SK-N-SH (cell line): ENCODE measurements around the gene SERTAD4. TPM values are rescaled to one million over a fixed set of nuclear protein-coding genes. Genes with fewer than 3 reads are reported as not detected.

Experiments
- CTCF ChIA-PET: fragments of 300-600, 350-600 bp; formaldehyde crosslinking; extraction: SDS; loops from one replicate; lab custom pipeline; 2021; lab: Yijun Ruan, JAX
- POLR2A ChIA-PET: fragments of 350-600 bp; sonication (Branson Sonifier 250); formaldehyde crosslinking; extraction: SDS; loops from one replicate; lab custom pipeline; 2020; ENCODE audit warnings: antibody characterized with exemption, inconsistent platforms; lab: Yijun Ruan, JAX
- DNase-seq: peaks from one replicate; pipeline ENCODE4 v3.0.0; 2012
- H2AFZ ChIP-seq: fragments of 200-600 bp; sonication (generic); 2 replicates; pipeline ENCODE4 v1.8.1; 2016; ENCODE audit warnings: antibody characterized with exemption, mild to moderate bottlenecking, low read depth
- H3F3A ChIP-seq: fragments of 200-600 bp; sonication (generic); replicated peaks from 2 replicates; pipeline ENCODE3; 2016; ENCODE audit warnings: antibody characterized with exemption, mild to moderate bottlenecking; ENCODE audit not compliant: insufficient read depth
- H3K27ac ChIP-seq, 2 experiments: fragments of 200-500 bp in 1 of 2; fragments of 200-600 bp in 1 of 2; sonication (Bioruptor generic) in 1 of 2; sonication (generic), shearing (Covaris generic) in 1 of 2; 2 replicates each; pipeline versions ENCODE4 v1.5.1 to v1.6.1; 2014 to 2016; ENCODE audit warnings: low read depth in 2 of 2, inconsistent platforms in 1 of 2, low read length in 1 of 2, mild to moderate bottlenecking in 1 of 2, mixed read lengths in 1 of 2
- H3K27me3 ChIP-seq: fragments of 200-600 bp; sonication (generic), shearing (Covaris generic); 2 replicates; pipeline ENCODE4 v1.6.1; 2016; ENCODE audit warnings: mixed run types; ENCODE audit not compliant: insufficient read depth
- H3K36me3 ChIP-seq, 2 experiments: fragments of 200-500 bp in 1 of 2; fragments of 200-600 bp in 1 of 2; sonication (Bioruptor generic) in 1 of 2; sonication (generic) in 1 of 2; replicated peaks in 1 of 2; 2 replicates each; pipeline versions ENCODE3 to v1.5.1; 2014 to 2016; ENCODE audit warnings: low read length in 1 of 2, mild to moderate bottlenecking in 1 of 2; ENCODE audit not compliant: insufficient read depth in 2 of 2, control insufficient read depth in 1 of 2
- H3K4me1 ChIP-seq, 2 experiments: fragments of 200-500 bp in 1 of 2; fragments of 200-600 bp in 1 of 2; sonication (Bioruptor generic) in 1 of 2; sonication (generic), shearing (Covaris generic) in 1 of 2; 2 replicates each; pipeline versions ENCODE4 v1.5.1 to v1.6.1; 2014 to 2016; ENCODE audit warnings: low read depth in 1 of 2, low read length in 1 of 2, mixed run types in 1 of 2; ENCODE audit not compliant: insufficient read depth in 2 of 2, control insufficient read depth in 1 of 2
- H3K4me2 ChIP-seq: fragments of 200-600 bp; sonication (generic), shearing (Covaris generic); 2 replicates; pipeline ENCODE4 v1.6.1; 2017; ENCODE audit warnings: mixed run types
- H3K4me3 ChIP-seq, 2 experiments: fragments of 200-500 bp in 1 of 2; fragments of 200-600 bp in 1 of 2; sonication (Bioruptor generic) in 1 of 2; sonication (generic), shearing (Covaris generic) in 1 of 2; 2 replicates each; pipeline versions ENCODE4 v1.5.1 to v1.8.1; 2014 to 2016; ENCODE audit warnings: low read depth in 2 of 2, inconsistent platforms in 1 of 2, low read length in 1 of 2, mild to moderate bottlenecking in 1 of 2, mixed read lengths in 1 of 2, moderate library complexity in 1 of 2
- H3K79me2 ChIP-seq: fragments of 200-600 bp; sonication (generic); 2 replicates; pipeline ENCODE4 v1.8.1; 2017; ENCODE audit warnings: mild to moderate bottlenecking; ENCODE audit not compliant: insufficient read depth
- H3K9ac ChIP-seq: fragments of 200-600 bp; sonication (generic); 2 replicates; pipeline ENCODE4 v1.6.1; 2017; ENCODE audit warnings: mixed run types
- H3K9me2 ChIP-seq: fragments of 200-600 bp; sonication (generic); 2 replicates; pipeline ENCODE4 v1.6.1; 2017; ENCODE audit warnings: mixed run types
- H3K9me3 ChIP-seq: fragments of 200-600 bp; sonication (generic); 2 replicates; pipeline ENCODE4 v1.6.1; 2017; ENCODE audit warnings: mixed run types, mild to moderate bottlenecking, moderate library complexity
- H4K20me1 ChIP-seq: fragments of 200-600 bp; sonication (generic); 2 replicates; pipeline ENCODE4 v1.6.1; 2017; ENCODE audit warnings: mild to moderate bottlenecking, mixed run types; ENCODE audit not compliant: insufficient read depth
- CHD2 ChIP-seq: fragments of 150-350 bp; IDR thresholded peaks from 2 replicates; pipeline ENCODE4 v1.6.1; 2018; ENCODE audit warnings: low read length; ENCODE audit not compliant: partially characterized antibody
- CTCF ChIP-seq: fragments of 200-600 bp; sonication (generic); IDR thresholded peaks from 2 replicates; pipeline ENCODE4 v1.6.1; 2017; ENCODE audit warnings: antibody characterized with exemption, mild to moderate bottlenecking, moderate library complexity
- ELF1 ChIP-seq: IDR thresholded peaks from 2 replicates; pipeline ENCODE4 v1.4.0; 2012
- EP300 ChIP-seq, 2 experiments: IDR thresholded peaks; 2 replicates each; pipeline versions ENCODE4 v1.4.0 to v1.6.1; 2012; ENCODE audit warnings: borderline replicate concordance in 1 of 2, low read depth in 1 of 2, low read length in 1 of 2
- EZH2phosphoT487 ChIP-seq: fragments of 200-600 bp; sonication (generic); IDR thresholded peaks from 2 replicates; pipeline ENCODE4 v1.6.1; 2017; ENCODE audit warnings: low read depth, mixed run types, mild to moderate bottlenecking, antibody characterized with exemption, moderate library complexity, borderline replicate concordance
- FOSL2 ChIP-seq: IDR thresholded peaks from 2 replicates; pipeline ENCODE4 v1.4.0; 2012; ENCODE audit warnings: low read depth, mild to moderate bottlenecking, moderate library complexity, borderline replicate concordance
- FOXJ3 ChIP-seq: sonication (generic); formaldehyde crosslinking; IDR thresholded peaks from 2 replicates; pipeline ENCODE4 v1.5.1; 2020; ENCODE audit warnings: mild to moderate bottlenecking, missing genetic modification reagents
- FOXM1 ChIP-seq: IDR thresholded peaks from 2 replicates; pipeline ENCODE4 v1.4.0; 2012; ENCODE audit warnings: low read depth, mild to moderate bottlenecking
- GABPA ChIP-seq: IDR thresholded peaks from 2 replicates; pipeline ENCODE4 v1.4.0; 2012; ENCODE audit warnings: low read depth, mild to moderate bottlenecking
- IRF3 ChIP-seq: fragments of 150-350 bp; IDR thresholded peaks from 2 replicates; pipeline ENCODE4 v1.6.1; 2016; ENCODE audit warnings: mild to moderate bottlenecking, low read depth, low read length
- JUND ChIP-seq: IDR thresholded peaks from 2 replicates; pipeline ENCODE4 v1.4.0; 2012
- MAX ChIP-seq: IDR thresholded peaks from 2 replicates; pipeline ENCODE4 v1.4.0; 2012; ENCODE audit warnings: low read depth
- MEF2A ChIP-seq: IDR thresholded peaks from 2 replicates; pipeline ENCODE4 v1.4.0; 2012; ENCODE audit warnings: low read depth, borderline replicate concordance
- MXI1 ChIP-seq: IDR thresholded peaks from 2 replicates; pipeline ENCODE4 v1.6.1; 2012; ENCODE audit warnings: mild to moderate bottlenecking, low read depth, low read length, improper control_type of control experiment
- NFIC ChIP-seq: IDR thresholded peaks from 2 replicates; pipeline ENCODE4 v1.4.0; 2012; ENCODE audit warnings: borderline replicate concordance
- POLR2AphosphoS5 ChIP-seq: IDR thresholded peaks from 2 replicates; pipeline ENCODE4 v1.6.1; 2012; ENCODE audit warnings: low read depth, low read length
- RAD21 ChIP-seq: IDR thresholded peaks from 2 replicates; pipeline ENCODE4 v1.6.1; 2012; ENCODE audit warnings: mild to moderate bottlenecking, low read length
- RFX5 ChIP-seq: IDR thresholded peaks from 2 replicates; pipeline ENCODE4 v1.6.1; 2012; ENCODE audit warnings: mild to moderate bottlenecking, improper control_type of control experiment, low read length
- RXRA ChIP-seq: IDR thresholded peaks from 2 replicates; pipeline ENCODE4 v1.4.0; 2012; ENCODE audit warnings: low read depth, mild to moderate bottlenecking, borderline replicate concordance
- SIN3A ChIP-seq: IDR thresholded peaks from 2 replicates; pipeline ENCODE4 v1.6.1; 2012; ENCODE audit warnings: low read depth, mild to moderate bottlenecking, low read length, moderate library complexity, borderline replicate concordance
- SMC3 ChIP-seq: IDR thresholded peaks from 2 replicates; pipeline ENCODE4 v1.6.1; 2012; ENCODE audit warnings: low read depth, low read length, improper control_type of control experiment
- TAF1 ChIP-seq: IDR thresholded peaks from 2 replicates; pipeline ENCODE4 v1.6.1; 2012; ENCODE audit warnings: low read depth, mild to moderate bottlenecking, low read length, moderate library complexity, borderline replicate concordance
- TCF12 ChIP-seq: IDR thresholded peaks from 2 replicates; pipeline ENCODE4 v1.4.0; 2012
- YY1 ChIP-seq: IDR thresholded peaks from 2 replicates; pipeline ENCODE4 v1.4.0; 2012; ENCODE audit warnings: low read depth, mild to moderate bottlenecking
- WGBS: methylation state at CpG from one replicate; pipeline ENCODE4 v1.1.6; 2017; ENCODE audit warnings: low lambda C conversion rate; 5-methylcytosine and 5-hydroxymethylcytosine counted together
- polyA plus RNA-seq, 3 experiments: library from polyadenylated mRNA; depleted of rRNA; stranded (reverse); fragments of >200 nt; gene quantifications; 2 replicates each; pipeline ENCODE4 v1.2.3, GENCODE V29; 2012
- TF ChIP-seq, protein P1 (sequence below): IDR thresholded peaks from 2 replicates; pipeline ENCODE4 v1.4.0; 2012; ENCODE audit warnings: low read depth, borderline replicate concordance
- TF ChIP-seq, protein P2 (sequence below): IDR thresholded peaks from 2 replicates; pipeline ENCODE4 v1.4.0; 2012; ENCODE audit warnings: low read depth, borderline replicate concordance
- TF ChIP-seq, protein P3 (sequence below): IDR thresholded peaks from 2 replicates; pipeline ENCODE4; 2012

Gene SERTAD4
- polyA plus RNA-seq, 1 of the 3 experiments (the other 2 are of a cell fraction) = 2.9 TPM

- Histone ChIP-seq H4K20me1 (no peaks in the 10 kb centered on the region), H3K9me2 (no peaks in the 10 kb centered on the region), H3K4me2 (peak overlapping the region; percentile 10; the same call in 1 of the 2 replicates), H3F3A (no peaks in the 10 kb centered on the region), H2AFZ (no peak overlapping the region), H3K9me3 (no peaks in the 10 kb centered on the region), H3K9ac (no peak overlapping the region), H3K36me3 (no peaks in the 10 kb centered on the region), H3K79me2 (no peaks in the 10 kb centered on the region), H3K4me1 (peaks cover 0 to 13% of the 10 kb centered on the region in 2 experiments; a peak in 2 of 4 replicates), H3K4me3 (no peak overlapping the region), H3K27me3 (no peaks in the 10 kb centered on the region; the same call in 1 of the 2 replicates), H3K27ac (peak overlapping the region in 1 of 2 experiments; percentile 56; a peak in 2 of 4 replicates)
- WGBS = 43% methylated on average over 4 of the region's 6 CpGs
- CTCF ChIA-PET = interaction anchor here (0.7 to 2.0 kb wide), 5 partner anchors 10 to 419 kb away, joined by 3 to 9 read pairs (median 5); no protein-coding TSS in a partner anchor
- DNase-seq = peak; percentile 68
- POLR2A ChIA-PET = no interaction called here
- TF ChIP-seq ELF1 (no peak), MEF2A (no peak), IRF3 (no peak), FOSL2 (no peak), EZH2phosphoT487 (no peak), TCF12 (peak; percentile 90), YY1 (no peak), EP300 (IDR thresholded peaks at IDR 0.05; ENCODE audit: borderline replicate concordance in 1 of 2, low read depth in 1 of 2, low read length in 1 of 2) (peak in 1 of 2 experiments; percentile 31; a peak in 1 of 4 replicates), GABPA (no peak), SMC3 (no peak), CHD2 (no peak), CTCF (no peak), FOXJ3 (CRISPR knock-in tag) (0 out of 2 replicates have a peak, but pooled peaks have one; percentile 27), MAX (no peak), RFX5 (no peak), FOXM1 (no peak), SIN3A (no peak), NFIC (peak; percentile 60), POLR2AphosphoS5 (0 out of 2 replicates have a peak, but pooled peaks have one; percentile 15), JUND (no peak), RXRA (no peak; the same call in 1 of the 2 replicates), TAF1 (no peak), RAD21 (no peak), MXI1 (no peak)
- TF ChIP-seq, protein P1, sequence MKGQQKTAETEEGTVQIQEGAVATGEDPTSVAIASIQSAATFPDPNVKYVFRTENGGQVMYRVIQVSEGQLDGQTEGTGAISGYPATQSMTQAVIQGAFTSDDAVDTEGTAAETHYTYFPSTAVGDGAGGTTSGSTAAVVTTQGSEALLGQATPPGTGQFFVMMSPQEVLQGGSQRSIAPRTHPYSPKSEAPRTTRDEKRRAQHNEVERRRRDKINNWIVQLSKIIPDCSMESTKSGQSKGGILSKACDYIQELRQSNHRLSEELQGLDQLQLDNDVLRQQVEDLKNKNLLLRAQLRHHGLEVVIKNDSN = no peak
- TF ChIP-seq, protein P2, sequence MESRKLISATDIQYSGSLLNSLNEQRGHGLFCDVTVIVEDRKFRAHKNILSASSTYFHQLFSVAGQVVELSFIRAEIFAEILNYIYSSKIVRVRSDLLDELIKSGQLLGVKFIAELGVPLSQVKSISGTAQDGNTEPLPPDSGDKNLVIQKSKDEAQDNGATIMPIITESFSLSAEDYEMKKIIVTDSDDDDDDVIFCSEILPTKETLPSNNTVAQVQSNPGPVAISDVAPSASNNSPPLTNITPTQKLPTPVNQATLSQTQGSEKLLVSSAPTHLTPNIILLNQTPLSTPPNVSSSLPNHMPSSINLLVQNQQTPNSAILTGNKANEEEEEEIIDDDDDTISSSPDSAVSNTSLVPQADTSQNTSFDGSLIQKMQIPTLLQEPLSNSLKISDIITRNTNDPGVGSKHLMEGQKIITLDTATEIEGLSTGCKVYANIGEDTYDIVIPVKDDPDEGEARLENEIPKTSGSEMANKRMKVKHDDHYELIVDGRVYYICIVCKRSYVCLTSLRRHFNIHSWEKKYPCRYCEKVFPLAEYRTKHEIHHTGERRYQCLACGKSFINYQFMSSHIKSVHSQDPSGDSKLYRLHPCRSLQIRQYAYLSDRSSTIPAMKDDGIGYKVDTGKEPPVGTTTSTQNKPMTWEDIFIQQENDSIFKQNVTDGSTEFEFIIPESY = no peak
- TF ChIP-seq, protein P3, sequence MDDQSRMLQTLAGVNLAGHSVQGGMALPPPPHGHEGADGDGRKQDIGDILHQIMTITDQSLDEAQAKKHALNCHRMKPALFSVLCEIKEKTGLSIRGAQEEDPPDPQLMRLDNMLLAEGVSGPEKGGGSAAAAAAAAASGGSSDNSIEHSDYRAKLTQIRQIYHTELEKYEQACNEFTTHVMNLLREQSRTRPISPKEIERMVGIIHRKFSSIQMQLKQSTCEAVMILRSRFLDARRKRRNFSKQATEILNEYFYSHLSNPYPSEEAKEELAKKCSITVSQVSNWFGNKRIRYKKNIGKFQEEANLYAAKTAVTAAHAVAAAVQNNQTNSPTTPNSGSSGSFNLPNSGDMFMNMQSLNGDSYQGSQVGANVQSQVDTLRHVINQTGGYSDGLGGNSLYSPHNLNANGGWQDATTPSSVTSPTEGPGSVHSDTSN = peak; percentile 28; the same call in 1 of the 2 replicates
These were observed 40.1 kb downstream of the SERTAD4 start for GRCh38 chr1:210272666-210273065.
